T-cell (primary cell): ENCODE measurements around the gene SYCP3. TPM values are rescaled to one million over a fixed set of nuclear protein-coding genes. Genes with fewer than 3 reads are reported as not detected.
"Not testable (repeated sequence)": the region's sequence is repeated elsewhere in the genome, so short reads cannot be mapped to it uniquely, and the experiment has no call there.

Experiments
- ATAC-seq, 4 experiments: fragments of 200-7000 bp in 3 of 4; fragments of 150-1000 bp in 1 of 4; cut with Tn5 transposase; replicated peaks in 1 of 4; 1 replicate in 3 of 4; 2 replicates in 1 of 4; pipeline ENCODE4 v1.10.0; 2021; ENCODE audit warnings: moderate library complexity in 3 of 4, mild to moderate bottlenecking in 2 of 4, moderate number of reproducible peaks in 1 of 4
- CTCF ChIA-PET, 2 donors: fragments of 300-600 bp; sonication (Branson Sonifier 250); formaldehyde crosslinking; loops; one replicate each; lab custom pipeline; 2022; ENCODE audit warnings: antibody characterized with exemption in 2 of 2; lab: Charles Lee
- POLR2A ChIA-PET, 2 donors: fragments of 300-600 bp; sonication (Branson Sonifier 250); formaldehyde crosslinking; loops; one replicate each; lab custom pipeline; 2022; ENCODE audit warnings: antibody characterized with exemption in 2 of 2; lab: Charles Lee
- DNase-seq, 35 experiments: peaks; one replicate each; pipeline versions ENCODE4 v3.0.0 to v3.0.0-alpha.2; 2013 to 2023
- H3K27ac ChIP-seq: one replicate; pipeline ENCODE4 v1.5.1; 2013; ENCODE audit warnings: low read length
- H3K27me3 ChIP-seq, 2 experiments: replicated peaks in 1 of 2; 1 replicate in 1 of 2; 2 replicates in 1 of 2; pipeline versions ENCODE4 v1.6.1 to v1.7.0; 2013; ENCODE audit warnings: low read length in 1 of 2, mixed read lengths in 1 of 2; ENCODE audit not compliant: control insufficient read depth in 2 of 2, insufficient read depth in 2 of 2; ENCODE audit errors: extremely low read depth in 1 of 2
- H3K36me3 ChIP-seq, 2 donors: 1 replicate in 1 of 2; 2 replicates in 1 of 2; pipeline versions ENCODE4 v1.6.1 to v1.7.0; 2013; ENCODE audit warnings: low read length in 1 of 2; ENCODE audit not compliant: control insufficient read depth in 2 of 2, insufficient read depth in 1 of 2; ENCODE audit errors: extremely low read depth in 1 of 2
- H3K4me1 ChIP-seq, 2 experiments: 1 replicate in 1 of 2; 2 replicates in 1 of 2; pipeline versions ENCODE4 v1.6.1 to v1.7.0; 2013; ENCODE audit warnings: low read length in 2 of 2, mixed read lengths in 1 of 2; ENCODE audit not compliant: insufficient read depth in 2 of 2, control insufficient read depth in 1 of 2; ENCODE audit errors: extremely low read depth in 1 of 2
- H3K4me3 ChIP-seq, 2 donors: 1 replicate in 1 of 2; 2 replicates in 1 of 2; pipeline versions ENCODE4 v1.5.1 to v1.7.0; 2013; ENCODE audit warnings: mild to moderate bottlenecking in 2 of 2, low read length in 1 of 2, moderate library complexity in 1 of 2; ENCODE audit not compliant: control insufficient read depth in 1 of 2; ENCODE audit errors: extremely low read depth in 1 of 2
- H3K9me3 ChIP-seq: 2 replicates; pipeline ENCODE4 v1.7.0; 2013
- H3K27ac Mint-ChIP-seq, 2 donors: one replicate each; pipeline ENCODE4 v1.8.0; 2020 to 2021; ENCODE audit warnings: mild to moderate bottlenecking in 2 of 2, mixed read lengths in 2 of 2
- H3K27me3 Mint-ChIP-seq, 2 donors: one replicate each; pipeline ENCODE4 v1.8.0; 2021 to 2022; ENCODE audit warnings: mixed read lengths in 2 of 2
- H3K36me3 Mint-ChIP-seq: one replicate; pipeline ENCODE4 v1.8.0; 2021; ENCODE audit warnings: mixed read lengths
- H3K4me1 Mint-ChIP-seq, 3 donors: one replicate each; pipeline ENCODE4 v1.8.0; 2020 to 2022; ENCODE audit warnings: mixed read lengths in 3 of 3, mild to moderate bottlenecking in 1 of 3
- H3K4me3 Mint-ChIP-seq, 3 donors: one replicate each; pipeline ENCODE4 v1.8.0; 2020 to 2022; ENCODE audit warnings: mild to moderate bottlenecking in 3 of 3, mixed read lengths in 3 of 3, moderate library complexity in 3 of 3
- H3K9me3 Mint-ChIP-seq, 3 donors: one replicate each; pipeline ENCODE4 v1.8.0; 2020 to 2022; ENCODE audit warnings: mixed read lengths in 3 of 3
- WGBS: methylation state at CpG from one replicate; pipeline ENCODE4 v1.1.5; 2013; ENCODE audit warnings: missing lambda C conversion rate; ENCODE audit not compliant: insufficient coverage; 5-methylcytosine and 5-hydroxymethylcytosine counted together
- total RNA-seq, 35 experiments: library from RNA in 6 of 35; stranded (reverse) in 6 of 35; fragments of 120-200 nt in 1 of 35; gene quantifications; one replicate each; pipeline versions ENCODE4 v1.2.1 to v1.2.4 and lab custom pipeline; 2013 to 2026

Gene SYCP3
- total RNA-seq, 5 donors from 2014 or later (not counting 1 experiment from before 2014, with no cell fraction given) = 0.26 to 0.95 (median 0.69) TPM

DNA sequence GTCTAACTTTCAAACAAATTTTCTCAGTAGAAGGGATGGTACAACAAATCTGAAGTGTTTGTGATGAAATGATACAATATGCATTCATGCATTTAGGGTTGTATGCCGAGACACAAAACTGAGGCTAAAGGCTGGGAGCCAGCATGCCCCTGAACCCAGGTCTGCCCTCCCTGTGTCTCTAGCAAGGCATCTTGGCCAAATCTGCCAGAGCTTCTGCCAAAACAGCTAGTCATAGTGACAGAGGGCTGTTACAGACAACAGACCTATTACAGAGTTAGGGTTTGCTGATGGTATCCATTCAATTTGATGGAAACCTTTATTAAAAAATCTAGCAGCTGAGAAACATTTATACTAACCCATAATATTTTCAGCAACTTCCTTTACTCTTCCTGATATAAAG, 53.1 kb downstream of the SYCP3 start:
- 90% methylated on average over 1 of the region's 1 CpG for WGBS
- H3K4me3 Mint-ChIP-seq = no peak overlapping the region

DNA sequence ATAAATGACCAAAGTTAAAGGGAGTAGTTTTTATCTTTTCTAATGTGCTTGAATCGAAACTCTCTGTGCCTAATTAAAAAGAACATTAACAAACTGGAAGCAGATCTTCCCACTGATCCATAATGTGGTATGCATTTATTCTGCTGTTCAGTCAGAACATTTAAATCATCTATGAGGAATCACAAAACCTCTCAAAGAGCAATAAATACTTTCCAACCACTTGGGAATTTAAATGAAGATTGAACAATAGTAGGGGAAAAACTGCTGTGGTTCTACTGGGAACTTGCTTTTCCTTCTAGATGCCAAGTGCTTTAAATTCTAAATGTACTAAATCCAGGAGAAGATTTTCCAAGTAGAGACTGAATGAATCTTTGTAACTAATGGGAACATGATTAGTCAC, 54.2 kb downstream of the SYCP3 start:
- no peaks in the 10 kb centered on the region for H3K36me3 ChIP-seq
- no peaks in the 10 kb centered on the region for H3K4me1 ChIP-seq
- ChIA-PET POLR2A (no interaction called here), CTCF (no interaction called here)
- Mint-ChIP-seq H3K27me3 (peaks cover 9 to 11% of the 10 kb centered on the region in 2 donors), H3K9me3 (no peaks in the 10 kb centered on the region), H3K4me1 (no peaks in the 10 kb centered on the region), H3K27ac (no peak overlapping the region), H3K36me3 (no peaks in the 10 kb centered on the region), H3K4me3 (no peak overlapping the region)
- no peak overlapping the region for H3K27ac ChIP-seq
- no peak for DNase-seq
- H3K27me3 ChIP-seq = peaks cover 0 to 3% of the 10 kb centered on the region in 2 experiments
- H3K4me3 ChIP-seq = no peak overlapping the region
- WGBS = no CpG with 5 or more reads among the region's 1 CpG
- no peaks in the 10 kb centered on the region for H3K9me3 ChIP-seq
- ATAC-seq = no peak

More for the DNA sequence above, 53.1 kb downstream of the SYCP3 start:
- Mint-ChIP-seq H3K36me3 (no peaks in the 10 kb centered on the region), H3K9me3 (no peaks in the 10 kb centered on the region), H3K4me1 (no peaks in the 10 kb centered on the region), H3K27ac (no peak overlapping the region), H3K27me3 (peaks cover 9 to 11% of the 10 kb centered on the region in 2 donors)
- H3K27me3 ChIP-seq = peaks cover 0 to 3% of the 10 kb centered on the region in 2 experiments
- no peaks in the 10 kb centered on the region for H3K36me3 ChIP-seq
- no peak overlapping the region for H3K4me3 ChIP-seq
- no peaks in the 10 kb centered on the region for H3K9me3 ChIP-seq
- DNase-seq (no peak), ATAC-seq (no peak)
- no peaks in the 10 kb centered on the region for H3K4me1 ChIP-seq
- ChIA-PET POLR2A (no interaction called here), CTCF (interaction anchor here in 1 of 2 donors (0.6 kb wide), 1 partner anchor 144 kb away, joined by 4 read pairs; no protein-coding TSS in a partner anchor)
- H3K27ac ChIP-seq = no peak overlapping the region

DNA sequence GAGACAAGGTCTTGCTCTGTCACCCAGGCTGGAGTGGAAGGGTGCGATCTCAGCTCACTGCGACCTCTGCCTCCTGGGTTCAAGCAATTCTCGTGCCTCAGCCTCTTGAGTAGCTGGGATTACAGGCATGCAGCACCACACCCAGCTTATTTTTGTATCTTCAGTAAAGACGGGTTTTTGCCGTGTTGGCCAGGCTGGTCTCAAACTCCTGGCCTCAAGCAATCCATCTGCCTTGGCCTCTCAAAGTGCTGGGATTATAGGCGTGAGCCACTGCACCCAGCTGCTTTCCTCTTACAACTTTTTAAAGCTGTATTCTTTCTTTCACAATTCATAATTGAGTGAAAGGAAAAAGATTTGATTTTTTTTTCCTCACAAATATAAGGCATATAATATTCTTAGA, 57.6 kb downstream of the SYCP3 start:
- H3K27ac ChIP-seq, H3K27me3 ChIP-seq, H3K27ac Mint-ChIP-seq, H3K27me3 Mint-ChIP-seq, H3K4me3 Mint-ChIP-seq, H3K4me1 Mint-ChIP-seq, H3K9me3 Mint-ChIP-seq, ATAC-seq, DNase-seq, H3K36me3 Mint-ChIP-seq, H3K36me3 ChIP-seq, H3K4me3 ChIP-seq, H3K4me1 ChIP-seq, H3K9me3 ChIP-seq: not testable (repeated sequence)
- ChIA-PET CTCF (interaction anchor here in 1 of 2 donors (1.4 kb wide), 1 partner anchor 11 kb away, joined by 4 read pairs; no protein-coding TSS in a partner anchor), POLR2A (interaction anchor here in 1 of 2 donors (0.5 kb wide), 1 partner anchor 134 kb away, joined by 6 read pairs; no protein-coding TSS in a partner anchor)
- 98% methylated on average over 5 of the region's 6 CpGs for WGBS

DNA sequence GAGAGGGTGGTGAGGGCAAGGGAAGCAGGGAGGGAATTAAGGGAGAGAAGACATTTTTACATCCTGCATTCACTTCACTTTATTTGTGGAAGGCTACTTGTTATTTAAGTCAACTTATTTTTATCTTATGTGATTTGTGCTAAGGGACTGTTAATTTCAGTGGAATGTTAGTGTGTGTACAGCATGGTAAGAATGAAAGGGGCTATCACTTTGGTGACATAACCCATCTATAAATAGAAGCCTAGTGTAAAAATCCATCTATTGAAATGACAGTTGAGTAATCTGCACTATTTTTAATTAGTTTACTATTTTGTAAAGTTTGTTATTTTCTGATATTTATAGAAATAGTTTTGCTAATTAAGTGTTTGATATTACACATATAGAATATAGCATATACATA, 58.6 kb downstream of the SYCP3 start:
- ATAC-seq (no peak), DNase-seq (no peak)
- Mint-ChIP-seq H3K36me3 (no peaks in the 10 kb centered on the region), H3K4me3 (no peak overlapping the region), H3K27me3 (peaks cover 8% of the 10 kb centered on the region in 2 donors), H3K9me3 (no peaks in the 10 kb centered on the region), H3K4me1 (no peaks in the 10 kb centered on the region), H3K27ac (no peak overlapping the region)
- Histone ChIP-seq H3K36me3 (no peaks in the 10 kb centered on the region), H3K4me1 (no peaks in the 10 kb centered on the region), H3K9me3 (no peaks in the 10 kb centered on the region), H3K4me3 (no peak overlapping the region), H3K27ac (no peak overlapping the region), H3K27me3 (no peaks in the 10 kb centered on the region)
- ChIA-PET CTCF (no interaction called here), POLR2A (no interaction called here)

DNA sequence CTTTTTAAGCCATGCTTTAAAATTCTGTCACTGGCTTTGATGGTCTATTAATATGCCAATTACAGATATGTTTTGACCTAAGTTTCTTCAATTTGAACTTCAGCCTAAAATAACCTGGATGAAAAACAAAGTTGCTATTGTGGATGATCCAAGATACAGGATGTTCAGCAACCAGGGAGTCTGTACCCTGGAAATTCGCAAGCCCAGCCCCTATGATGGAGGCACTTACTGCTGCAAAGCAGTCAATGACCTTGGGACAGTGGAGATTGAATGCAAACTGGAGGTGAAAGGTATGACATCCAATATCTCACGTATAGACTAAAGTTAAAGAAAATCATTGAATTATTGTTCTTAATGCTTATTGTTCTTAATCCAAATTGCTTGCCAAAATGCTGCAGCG, 59.0 kb downstream of the SYCP3 start:
- H3K27me3 Mint-ChIP-seq = peaks cover 8% of the 10 kb centered on the region in 2 donors
- H3K9me3 ChIP-seq = no peaks in the 10 kb centered on the region
- H3K4me1 ChIP-seq = no peaks in the 10 kb centered on the region
- H3K27me3 ChIP-seq = no peaks in the 10 kb centered on the region
- no peaks in the 10 kb centered on the region for H3K4me1 Mint-ChIP-seq
- no peak overlapping the region for H3K27ac ChIP-seq
- 88% methylated on average over 1 of the region's 3 CpGs for WGBS
- no peak overlapping the region for H3K27ac Mint-ChIP-seq
- H3K4me3 ChIP-seq = no peak overlapping the region
- no peaks in the 10 kb centered on the region for H3K9me3 Mint-ChIP-seq
- ChIA-PET POLR2A (no interaction called here), CTCF (no interaction called here)
- H3K36me3 ChIP-seq = no peaks in the 10 kb centered on the region
- DNase-seq (no peak), ATAC-seq (no peak)
- no peaks in the 10 kb centered on the region for H3K36me3 Mint-ChIP-seq
- H3K4me3 Mint-ChIP-seq = no peak overlapping the region

Other genes with a start within 250 kb of the SYCP3 start
- not detected for gene MYBPC1, start 144.5 kb downstream of the SYCP3 start, total RNA-seq
- gene CHPT1, start 41.8 kb downstream of the SYCP3 start, total RNA-seq = 10 to 100 TPM in 4 of 5 donors, 1 to 10 TPM in 1; 9.8 to 13.8 (median 11.9) TPM
- gene GNPTAB, start 91.5 kb upstream of the SYCP3 start, total RNA-seq = 10 to 100 TPM; 44.9 to 66.8 (median 57.0) TPM
- gene DRAM1, start 138.1 kb upstream of the SYCP3 start, total RNA-seq = 1 to 10 TPM; 1.4 to 3.8 (median 1.9) TPM